ENCODE data around the gene NUCB1. TPM values are rescaled to one million over a fixed set of nuclear protein-coding genes. Genes with fewer than 3 reads are reported as not detected.
"Not testable (repeated sequence)": the region's sequence is repeated elsewhere in the genome, so short reads cannot be mapped to it uniquely, and the experiment has no call there.

Gene NUCB1
- total RNA-seq, 1 experiment from 2014 or later: 102 TPM

GRCh38 chr19:48922548-48923490 lies 22.7 kb downstream of the NUCB1 start:
- in situ Hi-C loops (cut with HindIII; ENCODE audit: low pct_unique_long_range_greater_than_20kb, low sequenced_read_pairs): no loop called here
- Histone ChIP-seq H3K36me3 (ENCODE audit: control insufficient read depth, insufficient read depth, low read length) (no peaks in the 10 kb centered on the region), H3K27ac (ENCODE audit: low read length) (no peak overlapping the region), H3K4me1 (ENCODE audit: control insufficient read depth, insufficient read depth, low read length) (0 out of 2 replicates have a peak, but pooled peaks cover 3% of the 10 kb centered on the region), H3K27me3 (ENCODE audit: control insufficient read depth, insufficient read depth, low read length) (no peaks in the 10 kb centered on the region), H3K4me3 (ENCODE audit: low read depth in 2 of 2, low read length in 2 of 2) (no peak overlapping the region), H3K9me3 (ENCODE audit: control insufficient read depth, insufficient read depth, low read depth, low read length) (no peaks in the 10 kb centered on the region)
- TSS peak; percentile 93 for BruUV-seq (replicated peaks)
- ATAC-seq: no peak
- ChIA-PET CTCF (no interaction called here), POLR2A (no interaction called here)
- intact Hi-C loops (cut with micrococcal nuclease; ENCODE audit: unreplicated experiment): no loop called here
- DNase-seq (ENCODE audit: low read depth, low spot score): no peak
- TF ChIP-seq POLR2AphosphoS5 (IDR thresholded peaks at IDR 0.05; ENCODE audit: low read depth, low read length): no peak
- TF ChIP-seq CTCF (IDR thresholded peaks at IDR 0.05): no peak
- no peak for TF ChIP-seq TCF7L2 (IDR thresholded peaks at IDR 0.05; ENCODE audit: low read depth, low read length)
- no peak for TF ChIP-seq REST (IDR thresholded peaks at IDR 0.05; ENCODE audit: insufficient read depth in 1 of 2, low read depth in 2 of 2, low read length in 1 of 2)
- no peak for TF ChIP-seq SIN3A (IDR thresholded peaks at IDR 0.05; ENCODE audit: borderline replicate concordance, insufficient read depth, low read depth, low read length)

- Histone ChIP-seq H3K27me3 (ENCODE audit: control insufficient read depth, insufficient read depth, low read length) (no peaks in the 10 kb centered on the region), H3K4me1 (ENCODE audit: control insufficient read depth, insufficient read depth, low read length) (0 out of 2 replicates have a peak, but pooled peaks cover 3% of the 10 kb centered on the region), H3K9me3 (ENCODE audit: control insufficient read depth, insufficient read depth, low read depth, low read length) (no peaks in the 10 kb centered on the region), H3K4me3 (ENCODE audit: low read depth in 2 of 2, low read length in 2 of 2) (no peak overlapping the region), H3K36me3 (ENCODE audit: control insufficient read depth, insufficient read depth, low read length) (no peaks in the 10 kb centered on the region), H3K27ac (ENCODE audit: low read length) (no peak overlapping the region)
- in situ Hi-C loops (cut with HindIII; ENCODE audit: low pct_unique_long_range_greater_than_20kb, low sequenced_read_pairs): no loop called here
- no TSS peak for BruUV-seq (replicated peaks)
- intact Hi-C loops (cut with micrococcal nuclease; ENCODE audit: unreplicated experiment): no loop called here
- DNase-seq (ENCODE audit: low read depth, low spot score) (peak; percentile 63), ATAC-seq (peak; percentile 56; the same call in 1 of the 2 replicates)
- no peak for TF ChIP-seq CTCF (IDR thresholded peaks at IDR 0.05)
- TF ChIP-seq REST (IDR thresholded peaks at IDR 0.05; ENCODE audit: insufficient read depth in 1 of 2, low read depth in 2 of 2, low read length in 1 of 2): no peak
- TF ChIP-seq TCF7L2 (IDR thresholded peaks at IDR 0.05; ENCODE audit: low read depth, low read length): no peak
- no peak for TF ChIP-seq SIN3A (IDR thresholded peaks at IDR 0.05; ENCODE audit: borderline replicate concordance, insufficient read depth, low read depth, low read length)
- TF ChIP-seq POLR2AphosphoS5 (IDR thresholded peaks at IDR 0.05; ENCODE audit: low read depth, low read length): no peak
- CTCF ChIA-PET: interaction anchor here (0.6 kb wide), 1 partner anchor 10 kb away, joined by 10 read pairs; no protein-coding TSS in a partner anchor
- POLR2A ChIA-PET: interaction anchor here (0.6 kb wide), 1 partner anchor 64 kb away, joined by 6 read pairs; no protein-coding TSS in a partner anchor
Measured at GRCh38 chr19:48925240-48925843, 25.2 kb downstream of the NUCB1 start.

- H3K36me3 ChIP-seq (ENCODE audit: control insufficient read depth, insufficient read depth, low read length); in situ Hi-C loops (cut with HindIII; ENCODE audit: low pct_unique_long_range_greater_than_20kb, low sequenced_read_pairs); DNase-seq (ENCODE audit: low read depth, low spot score); H3K9me3 ChIP-seq (ENCODE audit: control insufficient read depth, insufficient read depth, low read depth, low read length); H3K27me3 ChIP-seq (ENCODE audit: control insufficient read depth, insufficient read depth, low read length); ATAC-seq; H3K4me3 ChIP-seq (ENCODE audit: low read depth in 2 of 2, low read length in 2 of 2); BruUV-seq (replicated peaks); POLR2A ChIA-PET; H3K4me1 ChIP-seq (ENCODE audit: control insufficient read depth, insufficient read depth, low read length); intact Hi-C loops (cut with micrococcal nuclease; ENCODE audit: unreplicated experiment); H3K27ac ChIP-seq (ENCODE audit: low read length): not testable (repeated sequence)
- CTCF ChIA-PET: interaction anchor here (0.6 kb wide), 1 partner anchor 9 kb away, joined by 10 read pairs; no protein-coding TSS in a partner anchor
Measured at GRCh38 chr19:48925890-48926289, 25.8 kb downstream of the NUCB1 start.

All from Panc1 (cell line).